KMS-11 (cell line): ENCODE results near the gene SEPSECS.

Experiments
- H2AFZ ChIP-seq: fragments of 200-600 bp; sonication (generic); 2 replicates; pipeline ENCODE4 v1.6.1; 2016; ENCODE audit warnings: antibody characterized with exemption, mixed run types, low read depth
- H3K27ac ChIP-seq: fragments of 200-600 bp; sonication (generic); 2 replicates; pipeline ENCODE4 v1.6.1; 2016; ENCODE audit warnings: mild to moderate bottlenecking, mixed run types
- H3K27me3 ChIP-seq: fragments of 200-600 bp; sonication (generic); 2 replicates; pipeline ENCODE4 v1.6.1; 2017; ENCODE audit warnings: mild to moderate bottlenecking, low read depth, mixed run types, moderate library complexity; ENCODE audit not compliant: insufficient read depth
- H3K36me3 ChIP-seq: fragments of 200-600 bp; sonication (generic); 2 replicates; pipeline ENCODE4 v1.6.1; 2017; ENCODE audit warnings: mild to moderate bottlenecking, mixed run types; ENCODE audit not compliant: insufficient read depth
- H3K4me1 ChIP-seq: fragments of 200-600 bp; sonication (generic); 2 replicates; pipeline ENCODE4 v1.6.1; 2016; ENCODE audit warnings: mild to moderate bottlenecking, low read depth, mixed run types; ENCODE audit not compliant: poor library complexity, severe bottlenecking
- H3K4me2 ChIP-seq: fragments of 200-600 bp; sonication (generic); 2 replicates; pipeline ENCODE4 v1.7.0; 2016; ENCODE audit warnings: mild to moderate bottlenecking, mixed run types
- H3K4me3 ChIP-seq: fragments of 200-600 bp; sonication (generic); IDR thresholded peaks from 2 replicates; pipeline ENCODE4 v1.6.1; 2017; ENCODE audit warnings: low read depth, low read length, mixed read lengths; ENCODE audit not compliant: insufficient read depth
- H3K79me2 ChIP-seq: fragments of 200-600 bp; sonication (generic); 2 replicates; pipeline ENCODE4 v1.6.1; 2016; ENCODE audit warnings: low read depth, mixed run types; ENCODE audit not compliant: insufficient read depth
- H3K9ac ChIP-seq: fragments of 200-600 bp; sonication (generic); 2 replicates; pipeline ENCODE4 v1.6.1; 2016; ENCODE audit warnings: mild to moderate bottlenecking, mixed run types
- H4K20me1 ChIP-seq: fragments of 200-600 bp; sonication (generic); 2 replicates; pipeline ENCODE4 v1.6.1; 2016; ENCODE audit warnings: mild to moderate bottlenecking, mixed run types; ENCODE audit not compliant: insufficient read depth
- TF ChIP-seq, protein P1 (sequence below): fragments of 200-600 bp; sonication (generic); conservative IDR thresholded peaks from 2 replicates; pipeline ENCODE4 v1.6.1; 2017; ENCODE audit warnings: low read depth, mild to moderate bottlenecking, antibody characterized with exemption, low read length, moderate library complexity, mixed read lengths

Gene SEPSECS

DNA sequence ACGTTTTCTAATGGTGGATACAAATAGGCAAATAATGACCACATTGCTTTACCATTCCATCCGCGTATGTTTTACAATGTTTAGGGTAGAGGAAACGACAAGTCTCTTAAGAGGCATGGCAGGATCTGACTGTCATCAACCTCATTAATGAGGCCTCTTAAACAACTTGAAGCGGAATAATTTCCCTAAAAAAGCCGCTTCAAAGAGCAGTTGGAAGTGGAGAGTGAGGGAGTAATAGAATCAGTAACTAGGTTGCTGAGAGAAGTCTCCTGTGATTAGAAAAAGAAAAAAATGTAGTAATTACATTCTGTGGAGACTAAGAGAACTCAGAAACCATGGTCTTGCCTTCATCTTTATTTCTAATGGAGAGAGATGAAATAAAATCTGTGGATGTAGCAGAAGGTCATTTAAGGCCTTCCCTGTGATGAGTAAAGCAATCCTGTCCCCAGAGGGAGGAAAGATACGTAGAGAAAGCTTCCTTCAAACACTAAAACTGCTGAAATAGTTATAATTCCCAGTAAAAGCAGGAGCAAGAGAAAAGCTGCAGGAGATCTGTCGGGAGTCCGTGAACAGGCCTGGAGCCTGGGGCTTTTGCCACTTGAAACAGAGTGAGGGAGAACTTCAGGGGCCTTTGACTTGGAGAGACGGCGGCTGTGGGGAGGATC, 11.1 kb upstream of the SEPSECS start:
- Histone ChIP-seq H3K79me2 (no peaks in the 10 kb centered on the region), H3K36me3 (no peaks in the 10 kb centered on the region), H3K4me3 (no peak overlapping the region), H3K27me3 (no peaks in the 10 kb centered on the region), H4K20me1 (no peaks in the 10 kb centered on the region), H3K4me2 (no peak overlapping the region), H3K4me1 (no peaks in the 10 kb centered on the region), H3K9ac (no peak overlapping the region), H2AFZ (no peak overlapping the region), H3K27ac (no peak overlapping the region)
- TF ChIP-seq, protein P1, sequence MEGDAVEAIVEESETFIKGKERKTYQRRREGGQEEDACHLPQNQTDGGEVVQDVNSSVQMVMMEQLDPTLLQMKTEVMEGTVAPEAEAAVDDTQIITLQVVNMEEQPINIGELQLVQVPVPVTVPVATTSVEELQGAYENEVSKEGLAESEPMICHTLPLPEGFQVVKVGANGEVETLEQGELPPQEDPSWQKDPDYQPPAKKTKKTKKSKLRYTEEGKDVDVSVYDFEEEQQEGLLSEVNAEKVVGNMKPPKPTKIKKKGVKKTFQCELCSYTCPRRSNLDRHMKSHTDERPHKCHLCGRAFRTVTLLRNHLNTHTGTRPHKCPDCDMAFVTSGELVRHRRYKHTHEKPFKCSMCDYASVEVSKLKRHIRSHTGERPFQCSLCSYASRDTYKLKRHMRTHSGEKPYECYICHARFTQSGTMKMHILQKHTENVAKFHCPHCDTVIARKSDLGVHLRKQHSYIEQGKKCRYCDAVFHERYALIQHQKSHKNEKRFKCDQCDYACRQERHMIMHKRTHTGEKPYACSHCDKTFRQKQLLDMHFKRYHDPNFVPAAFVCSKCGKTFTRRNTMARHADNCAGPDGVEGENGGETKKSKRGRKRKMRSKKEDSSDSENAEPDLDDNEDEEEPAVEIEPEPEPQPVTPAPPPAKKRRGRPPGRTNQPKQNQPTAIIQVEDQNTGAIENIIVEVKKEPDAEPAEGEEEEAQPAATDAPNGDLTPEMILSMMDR: no peak

DNA sequence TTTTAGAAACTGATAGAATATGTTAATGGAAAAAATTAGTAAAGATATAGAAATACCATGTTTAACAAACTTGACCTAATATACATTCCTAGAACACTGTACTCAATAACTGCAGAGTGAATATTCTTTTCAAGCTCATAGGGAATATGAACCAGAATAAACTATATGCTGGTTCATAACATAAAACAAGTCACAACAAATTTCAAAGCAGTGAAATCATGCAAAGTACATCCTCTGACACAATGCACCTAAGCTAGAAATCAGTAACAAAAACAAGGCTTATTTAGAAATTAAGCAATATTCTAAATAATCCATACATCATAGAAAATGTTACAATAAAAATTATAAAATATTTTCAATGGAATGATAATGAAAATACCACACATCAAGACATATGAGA, 9.2 kb upstream of the SEPSECS start:
- no peak overlapping the region for H3K4me3 ChIP-seq
- no peaks in the 10 kb centered on the region for H3K79me2 ChIP-seq
- H4K20me1 ChIP-seq: no peaks in the 10 kb centered on the region
- H3K27ac ChIP-seq: no peak overlapping the region
- H3K36me3 ChIP-seq: no peaks in the 10 kb centered on the region
- no peaks in the 10 kb centered on the region for H3K4me1 ChIP-seq
- H3K27me3 ChIP-seq: no peaks in the 10 kb centered on the region
- no peak overlapping the region for H3K4me2 ChIP-seq
- TF ChIP-seq, protein P1: no peak
- no peak overlapping the region for H2AFZ ChIP-seq
- H3K9ac ChIP-seq: no peak overlapping the region

DNA sequence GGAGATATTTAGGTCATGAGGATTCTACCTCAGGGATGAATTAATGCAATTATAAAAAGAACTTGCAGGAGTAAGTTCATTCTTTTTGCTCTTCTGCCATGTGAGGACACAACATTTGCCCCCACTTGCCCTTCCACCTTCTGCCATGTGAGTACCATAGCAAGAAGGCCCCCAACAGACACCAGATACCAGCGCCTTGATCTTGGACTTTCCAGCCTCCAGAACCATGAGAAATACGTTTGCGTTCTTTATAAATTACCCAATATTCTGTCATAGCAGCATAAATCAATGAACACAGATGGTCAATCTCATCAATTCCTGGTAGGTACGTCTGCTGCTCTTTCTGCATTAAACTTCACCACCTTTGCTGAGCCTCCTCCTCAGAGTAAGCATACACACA, 5.7 kb upstream of the SEPSECS start:
- Histone ChIP-seq H3K4me2 (no peak overlapping the region), H3K79me2 (no peaks in the 10 kb centered on the region), H2AFZ (no peak overlapping the region), H3K36me3 (no peaks in the 10 kb centered on the region), H3K4me3 (no peak overlapping the region), H4K20me1 (no peaks in the 10 kb centered on the region), H3K27ac (no peak overlapping the region), H3K4me1 (peaks cover 12% of the 10 kb centered on the region), H3K9ac (no peak overlapping the region), H3K27me3 (no peaks in the 10 kb centered on the region)
- TF ChIP-seq, protein P1: no peak

DNA sequence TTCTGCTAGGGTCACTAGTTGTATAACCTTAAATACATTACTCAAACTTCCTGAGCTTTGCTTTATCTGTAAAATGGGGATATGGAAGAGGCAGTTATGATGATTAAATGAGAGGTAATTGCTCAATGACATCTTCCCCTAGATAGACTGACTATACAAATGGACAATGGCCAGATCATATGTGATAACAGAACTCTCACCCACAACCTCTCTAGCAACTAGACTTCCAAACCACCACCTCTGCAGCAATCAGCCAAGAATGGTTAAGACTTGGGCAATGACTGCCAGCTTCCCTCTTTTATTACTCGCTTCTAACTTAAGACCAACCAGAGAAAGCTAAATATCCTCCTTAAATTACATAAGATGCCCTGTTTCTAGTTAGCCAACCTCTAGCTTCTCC, 2.9 kb upstream of the SEPSECS start:
- Histone ChIP-seq H3K79me2 (no peaks in the 10 kb centered on the region), H3K36me3 (no peaks in the 10 kb centered on the region), H4K20me1 (no peaks in the 10 kb centered on the region), H3K27ac (no peak overlapping the region), H2AFZ (no peak overlapping the region), H3K9ac (no peak overlapping the region), H3K27me3 (no peaks in the 10 kb centered on the region), H3K4me2 (no peak overlapping the region), H3K4me1 (peaks cover 18% of the 10 kb centered on the region), H3K4me3 (no peak overlapping the region)
- TF ChIP-seq, protein P1: no peak
